PC-3 (cell line): ENCODE data around the gene CHRNA3. TPM values are rescaled to one million over a fixed set of nuclear protein-coding genes. Genes with fewer than 3 reads are reported as not detected.

ENCODE experiments used
- ATAC-seq: fragments of 200-7000 bp; cut with Tn5 transposase; 2 replicates; pipeline ENCODE4 v1.9.1; 2020; ENCODE audit warnings: mild to moderate bottlenecking, moderate library complexity
- BruUV-seq: library from RNA; stranded (reverse); fragments of 400-500 nt; replicated peaks from 2 replicates; lab custom pipeline; 2021; lab: Mats Ljungman, UMichigan
- CTCF ChIA-PET: fragments of 300-600 bp; sonication (Branson Sonifier 250); formaldehyde crosslinking; loops from one replicate; lab custom pipeline; 2022; ENCODE audit warnings: antibody characterized with exemption; lab: Charles Lee
- POLR2A ChIA-PET: fragments of 300-600 bp; sonication (Branson Sonifier 250); formaldehyde crosslinking; loops from one replicate; lab custom pipeline; 2022; ENCODE audit warnings: antibody characterized with exemption; ENCODE audit not compliant: unreplicated experiment; lab: Charles Lee
- DNase-seq: peaks from one replicate; pipeline ENCODE4 v3.0.0-alpha.2; 2015
- H2AFZ ChIP-seq: fragments of 300-600 bp; sonication (generic); 2 replicates; pipeline ENCODE4 v1.6.0; 2016; ENCODE audit warnings: antibody characterized with exemption, low read length
- H3F3A ChIP-seq: fragments of 300-600 bp; sonication (generic); one replicate; pipeline ENCODE4 v1.6.0; 2017; ENCODE audit warnings: antibody characterized with exemption, low read length, control low read depth, mild to moderate bottlenecking; ENCODE audit not compliant: unreplicated experiment
- H3K27ac ChIP-seq: fragments of 300-600 bp; sonication (generic); 2 replicates; pipeline ENCODE4 v1.5.1; 2016; ENCODE audit warnings: mild to moderate bottlenecking, low read length
- H3K27me3 ChIP-seq: fragments of 300-600 bp; sonication (generic); 2 replicates; pipeline ENCODE4 v1.6.1; 2016; ENCODE audit warnings: low read length, mixed read lengths
- H3K36me3 ChIP-seq: fragments of 300-600 bp; sonication (generic); 2 replicates; pipeline ENCODE4 v1.6.1; 2016; ENCODE audit warnings: low read depth, mixed run types, low read length, mixed read lengths
- H3K4me1 ChIP-seq: fragments of 300-600 bp; sonication (generic); 2 replicates; pipeline ENCODE4 v1.5.1; 2016; ENCODE audit warnings: low read length; ENCODE audit not compliant: insufficient read depth
- H3K4me2 ChIP-seq: fragments of 300-600 bp; sonication (generic); 2 replicates; pipeline ENCODE4 v1.6.0; 2016; ENCODE audit warnings: low read length
- H3K4me3 ChIP-seq: fragments of 300-600 bp; sonication (generic); 2 replicates; pipeline ENCODE4 v1.5.1; 2016; ENCODE audit warnings: mild to moderate bottlenecking, low read length, mixed read lengths
- H3K79me2 ChIP-seq: fragments of 300-600 bp; sonication (generic); 2 replicates; pipeline ENCODE4 v1.6.1; 2017; ENCODE audit warnings: low read length, mixed read lengths
- H3K9ac ChIP-seq: fragments of 300-600 bp; sonication (generic); 2 replicates; pipeline ENCODE4 v1.6.0; 2016; ENCODE audit warnings: mild to moderate bottlenecking, low read length
- H3K9me2 ChIP-seq: fragments of 300-600 bp; sonication (generic); replicated peaks from 2 replicates; pipeline ENCODE4 v1.6.1; 2016; ENCODE audit warnings: mixed run types, low read length, mixed read lengths
- H3K9me3 ChIP-seq: fragments of 300-600 bp; sonication (generic); 2 replicates; pipeline ENCODE4 v1.6.1; 2016; ENCODE audit warnings: low read length, mixed read lengths
- H4K20me1 ChIP-seq: fragments of 300-600 bp; sonication (generic); 2 replicates; pipeline ENCODE4 v1.6.1; 2016; ENCODE audit warnings: low read length, mixed read lengths
- CTCF ChIP-seq: fragments of 300-600 bp; sonication (generic); conservative IDR thresholded peaks from 2 replicates; pipeline ENCODE4 v1.5.1; 2017; ENCODE audit warnings: antibody characterized with exemption, low read depth, mild to moderate bottlenecking, low read length
- EZH2 ChIP-seq: fragments of 300-600 bp; sonication (generic); IDR thresholded peaks from one replicate; pipeline ENCODE4 v1.6.1; 2017; ENCODE audit warnings: antibody characterized with exemption, mild to moderate bottlenecking, low read length; ENCODE audit not compliant: unreplicated experiment
- EZH2phosphoT487 ChIP-seq: fragments of 300-600 bp; sonication (generic); IDR thresholded peaks from 2 replicates; pipeline ENCODE4 v1.6.1; 2018; ENCODE audit warnings: mild to moderate bottlenecking, antibody characterized with exemption, low read length, borderline replicate concordance
- intact Hi-C: fragments of 100-400 bp; cut with micrococcal nuclease; formaldehyde crosslinking; loops from 2 replicates; pipeline ENCODE4 v1.9.0; 2023
- total RNA-seq: library from RNA; depleted of rRNA; stranded (reverse); fragments of >200 nt; gene quantifications from 2 replicates; pipeline ENCODE4 v1.2.3, GENCODE V29; 2014; rRNA removed

Gene CHRNA3
- total RNA-seq, 1 experiment from 2014 or later: not detected

- Histone ChIP-seq H3K4me2 (no peak overlapping the region), H3K9me2 (no peaks in the 10 kb centered on the region), H3K27ac (no peak overlapping the region), H3K9ac (no peak overlapping the region), H3K79me2 (0 out of 2 replicates have a peak, but pooled peaks cover 2% of the 10 kb centered on the region), H3K27me3 (no peaks in the 10 kb centered on the region), H2AFZ (no peak overlapping the region), H4K20me1 (no peaks in the 10 kb centered on the region), H3F3A (no peaks in the 10 kb centered on the region), H3K9me3 (no peaks in the 10 kb centered on the region), H3K4me1 (no peaks in the 10 kb centered on the region), H3K4me3 (no peak overlapping the region), H3K36me3 (peaks cover 45% of the 10 kb centered on the region)
- CTCF ChIA-PET: no interaction called here
- POLR2A ChIA-PET: no interaction called here
- intact Hi-C loops: no loop called here
- no peak for ATAC-seq
- TF ChIP-seq EZH2 (no peak), EZH2phosphoT487 (no peak), CTCF (no peak)
- no peak for DNase-seq
- no TSS peak for BruUV-seq
Measured at GRCh38 chr15:78550194-78550593, 70.6 kb downstream of the CHRNA3 start.

Other genes starting within 250 kb of the CHRNA3 start
- 6.5 and 9.0 TPM in 2 replicates for gene IREB2, start 182.8 kb downstream of the CHRNA3 start, total RNA-seq
- 2.9 and 7.3 TPM in 2 replicates for gene HYKK, start 113.4 kb downstream of the CHRNA3 start, total RNA-seq
- gene PSMA4, start 80.6 kb downstream of the CHRNA3 start, total RNA-seq: 198 and 245 TPM in 2 replicates
- gene CHRNA5, start 55.5 kb downstream of the CHRNA3 start, total RNA-seq: 8.4 and 11.0 TPM in 2 replicates
- not detected in 2 replicates for gene CHRNB4, start 20.2 kb upstream of the CHRNA3 start, total RNA-seq
- gene ADAMTS7, start 190.5 kb upstream of the CHRNA3 start, total RNA-seq: 4.2 and 5.2 TPM in 2 replicates